Central memory CD8-positive, alpha-beta T cell (primary cell): ENCODE measurements around the gene APLNR.

Source experiments
- ATAC-seq: fragments of 150-1000 bp; cut with Tn5 transposase; replicated peaks from 2 replicates; pipeline ENCODE4 v1.10.0; 2022; ENCODE audit warnings: mild to moderate bottlenecking, moderate FRiP score, moderate number of reproducible peaks; ENCODE audit not compliant: poor library complexity, severe bottlenecking; ENCODE audit errors: extremely low read depth
- DNase-seq, 2 donors: peaks; one replicate each; pipeline ENCODE4 v3.0.0; 2021; ENCODE audit warnings: low spot score in 2 of 2
- H3K27ac Mint-ChIP-seq: one replicate; pipeline ENCODE4 v1.8.0; 2022; ENCODE audit warnings: low read depth, mild to moderate bottlenecking, moderate library complexity, mixed read lengths
- H3K27me3 Mint-ChIP-seq: one replicate; pipeline ENCODE4 v1.8.0; 2022; ENCODE audit warnings: mixed read lengths
- H3K36me3 Mint-ChIP-seq: one replicate; pipeline ENCODE4 v1.8.0; 2022; ENCODE audit warnings: mild to moderate bottlenecking, moderate library complexity, mixed read lengths; ENCODE audit not compliant: insufficient read depth
- H3K4me1 Mint-ChIP-seq: one replicate; pipeline ENCODE4 v1.8.0; 2022; ENCODE audit warnings: mixed read lengths
- H3K4me3 Mint-ChIP-seq: one replicate; pipeline ENCODE4 v1.8.0; 2022; ENCODE audit warnings: mild to moderate bottlenecking, moderate library complexity, mixed read lengths
- H3K9me3 Mint-ChIP-seq: one replicate; pipeline ENCODE4 v1.8.0; 2022; ENCODE audit warnings: mixed read lengths

The APLNR gene

GRCh38 chr11:57269571-57270021 lies 32.5 kb upstream of the APLNR start:
- DNase-seq (no peak), ATAC-seq (no peak)
- H3K36me3 Mint-ChIP-seq: no peaks in the 10 kb centered on the region
- no peaks in the 10 kb centered on the region for H3K4me1 Mint-ChIP-seq
- H3K9me3 Mint-ChIP-seq: peaks cover 11% of the 10 kb centered on the region
- H3K4me3 Mint-ChIP-seq: no peak overlapping the region
- H3K27ac Mint-ChIP-seq: no peak overlapping the region
- peaks cover 51% of the 10 kb centered on the region for H3K27me3 Mint-ChIP-seq

- Mint-ChIP-seq H3K36me3 (no peaks in the 10 kb centered on the region), H3K4me1 (no peaks in the 10 kb centered on the region), H3K4me3 (no peak overlapping the region), H3K9me3 (peaks cover 5% of the 10 kb centered on the region), H3K27me3 (peaks cover 58% of the 10 kb centered on the region), H3K27ac (no peak overlapping the region)
- DNase-seq (no peak), ATAC-seq (no peak)
These were observed 29.1 kb upstream of the APLNR start for GRCh38 chr11:57266157-57266556.

- Mint-ChIP-seq H3K27me3 (peaks cover 38% of the 10 kb centered on the region), H3K36me3 (no peaks in the 10 kb centered on the region), H3K9me3 (peaks cover 5% of the 10 kb centered on the region), H3K27ac (no peak overlapping the region), H3K4me1 (no peaks in the 10 kb centered on the region), H3K4me3 (no peak overlapping the region)
- DNase-seq (no peak), ATAC-seq (no peak)
These were observed 26.3 kb upstream of the APLNR start for GRCh38 chr11:57263351-57263750.

GRCh38 chr11:57262157-57262556 lies 25.1 kb upstream of the APLNR start:
- H3K4me3 Mint-ChIP-seq: no peak overlapping the region

GRCh38 chr11:57260937-57261783 lies 24.1 kb upstream of the APLNR start:
- DNase-seq (no peak), ATAC-seq (no peak)
- peaks cover 35% of the 10 kb centered on the region for H3K27me3 Mint-ChIP-seq
- no peaks in the 10 kb centered on the region for H3K9me3 Mint-ChIP-seq
- H3K4me3 Mint-ChIP-seq: no peak overlapping the region
- no peak overlapping the region for H3K27ac Mint-ChIP-seq
- H3K4me1 Mint-ChIP-seq: no peaks in the 10 kb centered on the region
- H3K36me3 Mint-ChIP-seq: no peaks in the 10 kb centered on the region

More at GRCh38 chr11:57262157-57262556, 25.1 kb upstream of the APLNR start:
- Mint-ChIP-seq H3K9me3 (no peaks in the 10 kb centered on the region), H3K36me3 (no peaks in the 10 kb centered on the region), H3K27me3 (peaks cover 30% of the 10 kb centered on the region), H3K27ac (no peak overlapping the region), H3K4me1 (no peaks in the 10 kb centered on the region)
- DNase-seq (no peak), ATAC-seq (no peak)

- DNase-seq: no peak
- Mint-ChIP-seq H3K4me1 (no peaks in the 10 kb centered on the region), H3K4me3 (no peak overlapping the region), H3K36me3 (no peaks in the 10 kb centered on the region), H3K27me3 (peaks cover 63% of the 10 kb centered on the region), H3K27ac (no peak overlapping the region), H3K9me3 (no peaks in the 10 kb centered on the region)
- ATAC-seq: no peak
These were observed 19.1 kb upstream of the APLNR start for GRCh38 chr11:57256119-57256518.

- ATAC-seq: no peak
- no peak overlapping the region for H3K4me3 Mint-ChIP-seq
- H3K4me1 Mint-ChIP-seq: no peaks in the 10 kb centered on the region
- no peaks in the 10 kb centered on the region for H3K36me3 Mint-ChIP-seq
- no peaks in the 10 kb centered on the region for H3K9me3 Mint-ChIP-seq
- no peak overlapping the region for H3K27ac Mint-ChIP-seq
- no peak for DNase-seq
- H3K27me3 Mint-ChIP-seq: peaks cover 68% of the 10 kb centered on the region
These were observed 18.6 kb upstream of the APLNR start for GRCh38 chr11:57255618-57256017.

GRCh38 chr11:57254631-57255030 lies 17.6 kb upstream of the APLNR start:
- peaks cover 70% of the 10 kb centered on the region for H3K27me3 Mint-ChIP-seq
- no peak overlapping the region for H3K27ac Mint-ChIP-seq
- no peaks in the 10 kb centered on the region for H3K4me1 Mint-ChIP-seq
- no peaks in the 10 kb centered on the region for H3K36me3 Mint-ChIP-seq
- DNase-seq: no peak
- ATAC-seq: no peak
- no peak overlapping the region for H3K4me3 Mint-ChIP-seq
- H3K9me3 Mint-ChIP-seq: no peaks in the 10 kb centered on the region

- Mint-ChIP-seq H3K9me3 (no peaks in the 10 kb centered on the region), H3K36me3 (no peaks in the 10 kb centered on the region), H3K4me1 (no peaks in the 10 kb centered on the region), H3K27me3 (peaks cover 64% of the 10 kb centered on the region), H3K27ac (no peak overlapping the region), H3K4me3 (no peak overlapping the region)
- ATAC-seq: no peak
- no peak for DNase-seq
These were observed 14.5 kb upstream of the APLNR start for GRCh38 chr11:57251491-57252104.

- ATAC-seq: no peak
- peaks cover 58% of the 10 kb centered on the region for H3K27me3 Mint-ChIP-seq
- no peak for DNase-seq
- H3K4me3 Mint-ChIP-seq: no peak overlapping the region
- H3K4me1 Mint-ChIP-seq: no peaks in the 10 kb centered on the region
- no peaks in the 10 kb centered on the region for H3K36me3 Mint-ChIP-seq
- no peak overlapping the region for H3K27ac Mint-ChIP-seq
- no peaks in the 10 kb centered on the region for H3K9me3 Mint-ChIP-seq
These were observed 14.0 kb upstream of the APLNR start for GRCh38 chr11:57251037-57251436.

- ATAC-seq (no peak), DNase-seq (no peak)
- Mint-ChIP-seq H3K9me3 (no peaks in the 10 kb centered on the region), H3K36me3 (no peaks in the 10 kb centered on the region), H3K4me3 (no peak overlapping the region), H3K27ac (no peak overlapping the region), H3K4me1 (peaks cover 3% of the 10 kb centered on the region), H3K27me3 (peaks cover 44% of the 10 kb centered on the region)
These were observed 12.6 kb upstream of the APLNR start for GRCh38 chr11:57249384-57250319.

- DNase-seq (no peak), ATAC-seq (no peak)
These were observed 11.8 kb upstream of the APLNR start for GRCh38 chr11:57248780-57249383.

More at GRCh38 chr11:57248780-57249383, 11.8 kb upstream of the APLNR start:
- Mint-ChIP-seq H3K4me1 (peaks cover 5% of the 10 kb centered on the region), H3K9me3 (no peaks in the 10 kb centered on the region), H3K36me3 (no peaks in the 10 kb centered on the region), H3K4me3 (no peak overlapping the region), H3K27me3 (peaks cover 36% of the 10 kb centered on the region), H3K27ac (no peak overlapping the region)
